A673 (cell line): Measurements from ENCODE around the gene POLR1A.

Source experiments
- EZH2 ChIP-seq: fragments of 200-600 bp; sonication (generic); IDR thresholded peaks from 2 replicates; pipeline ENCODE4 v1.6.1; 2017; ENCODE audit warnings: borderline replicate concordance, low read depth, mild to moderate bottlenecking, mixed read lengths, antibody characterized with exemption, low read length; ENCODE audit not compliant: poor library complexity, severe bottlenecking
- TF ChIP-seq, protein P1 (sequence below): fragments of 300-800, 200-600 bp; sonication (generic); conservative IDR thresholded peaks from 2 replicates; pipeline ENCODE4 v1.5.1; 2017; ENCODE audit warnings: low read depth, mild to moderate bottlenecking, antibody characterized with exemption, low read length, moderate library complexity, mixed read lengths

DNA sequence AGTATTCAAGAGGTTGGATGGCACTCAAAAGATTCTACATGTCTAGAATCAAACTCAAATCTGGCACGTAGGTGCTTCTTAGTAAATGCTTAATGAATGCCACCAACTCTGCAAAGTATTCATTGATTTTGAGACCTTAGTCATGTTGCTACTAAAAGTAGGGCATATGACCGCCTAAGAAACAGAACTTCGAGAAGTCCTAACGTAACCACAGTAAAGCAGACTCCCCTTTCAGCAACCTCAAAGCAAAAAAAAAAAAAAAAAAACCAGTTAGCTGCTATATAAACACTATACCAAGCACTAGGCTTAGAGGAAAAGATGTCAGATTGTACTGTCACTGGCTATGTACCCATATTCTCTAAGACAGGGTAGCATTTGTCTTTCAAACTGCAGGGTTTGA, 34.3 kb upstream of the POLR1A start:
- TF ChIP-seq, protein P1, sequence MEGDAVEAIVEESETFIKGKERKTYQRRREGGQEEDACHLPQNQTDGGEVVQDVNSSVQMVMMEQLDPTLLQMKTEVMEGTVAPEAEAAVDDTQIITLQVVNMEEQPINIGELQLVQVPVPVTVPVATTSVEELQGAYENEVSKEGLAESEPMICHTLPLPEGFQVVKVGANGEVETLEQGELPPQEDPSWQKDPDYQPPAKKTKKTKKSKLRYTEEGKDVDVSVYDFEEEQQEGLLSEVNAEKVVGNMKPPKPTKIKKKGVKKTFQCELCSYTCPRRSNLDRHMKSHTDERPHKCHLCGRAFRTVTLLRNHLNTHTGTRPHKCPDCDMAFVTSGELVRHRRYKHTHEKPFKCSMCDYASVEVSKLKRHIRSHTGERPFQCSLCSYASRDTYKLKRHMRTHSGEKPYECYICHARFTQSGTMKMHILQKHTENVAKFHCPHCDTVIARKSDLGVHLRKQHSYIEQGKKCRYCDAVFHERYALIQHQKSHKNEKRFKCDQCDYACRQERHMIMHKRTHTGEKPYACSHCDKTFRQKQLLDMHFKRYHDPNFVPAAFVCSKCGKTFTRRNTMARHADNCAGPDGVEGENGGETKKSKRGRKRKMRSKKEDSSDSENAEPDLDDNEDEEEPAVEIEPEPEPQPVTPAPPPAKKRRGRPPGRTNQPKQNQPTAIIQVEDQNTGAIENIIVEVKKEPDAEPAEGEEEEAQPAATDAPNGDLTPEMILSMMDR, result no peak
- TF ChIP-seq EZH2, result no peak
